ENCODE results near the gene ATXN2.

DNA sequence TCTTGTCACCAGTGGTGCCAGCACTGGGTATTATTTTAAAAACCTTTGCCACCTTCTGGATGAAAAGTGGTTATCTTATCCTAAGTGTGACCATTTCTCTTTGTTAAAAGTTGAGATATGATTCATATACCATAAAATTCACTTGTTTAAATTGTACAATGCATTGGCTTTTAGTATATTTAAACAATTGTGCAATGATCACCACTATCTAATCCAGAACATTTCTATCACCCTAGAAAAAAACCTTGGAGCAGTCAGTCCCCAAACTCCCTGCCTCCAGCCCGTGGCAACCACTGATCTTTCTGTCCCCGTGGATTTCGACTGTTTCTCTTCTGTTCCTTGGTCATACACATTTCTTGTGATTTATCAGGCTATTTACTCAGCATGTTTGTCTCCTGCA lies 165.1 kb downstream of the ATXN2 start:
- TF ChIP-seq FOXM1 (IDR thresholded peaks at IDR 0.05; ENCODE audit: low read depth) (no peak), FOXM1 (CRISPR knock-in tag; IDR thresholded peaks at IDR 0.05; ENCODE audit: low read depth) (no peak), CC2D1A (IDR thresholded peaks at IDR 0.05) (no peak), MTA1 (IDR thresholded peaks at IDR 0.05; ENCODE audit: borderline replicate concordance) (no peak)

All from K562 (cell line).